ENCODE data around the gene DGAT2.
"Not testable (repeated sequence)": the region's sequence is repeated elsewhere in the genome, so short reads cannot be mapped to it uniquely, and the experiment has no call there.

The DGAT2 gene

GRCh38 chr11:75735181-75735845 lies 33.3 kb upstream of the DGAT2 start:
- no peak overlapping the region for H3K27ac ChIP-seq (ENCODE audit: low read depth, low read length)
- no peak overlapping the region for H3K4me3 ChIP-seq (ENCODE audit: low read length)

GRCh38 chr11:75737314-75737713 lies 31.3 kb upstream of the DGAT2 start:
- Histone ChIP-seq H3K27ac (ENCODE audit: low read depth, low read length) (no peak overlapping the region), H3K36me3 (ENCODE audit: control insufficient read depth, insufficient read depth, low read length) (no peaks in the 10 kb centered on the region), H3K4me1 (ENCODE audit: control insufficient read depth, insufficient read depth, low read length) (no peaks in the 10 kb centered on the region), H3K9ac (ENCODE audit: low read length) (no peak overlapping the region), H3K27me3 (ENCODE audit: control insufficient read depth, insufficient read depth, low read length) (no peaks in the 10 kb centered on the region), H3K4me3 (ENCODE audit: low read length) (no peak overlapping the region)

More at GRCh38 chr11:75735181-75735845, 33.3 kb upstream of the DGAT2 start:
- Histone ChIP-seq H3K9ac (ENCODE audit: low read length) (no peak overlapping the region), H3K36me3 (ENCODE audit: control insufficient read depth, insufficient read depth, low read length) (no peaks in the 10 kb centered on the region), H3K4me1 (ENCODE audit: control insufficient read depth, insufficient read depth, low read length) (no peaks in the 10 kb centered on the region), H3K27me3 (ENCODE audit: control insufficient read depth, insufficient read depth, low read length) (no peaks in the 10 kb centered on the region)

- H3K4me3 ChIP-seq (ENCODE audit: low read length) = no peak overlapping the region
- H3K9ac ChIP-seq (ENCODE audit: low read length) = no peak overlapping the region
- H3K27me3 ChIP-seq (ENCODE audit: control insufficient read depth, insufficient read depth, low read length) = peaks cover under 1% of the 10 kb centered on the region
- H3K4me1 ChIP-seq (ENCODE audit: control insufficient read depth, insufficient read depth, low read length) = no peaks in the 10 kb centered on the region
- no peaks in the 10 kb centered on the region for H3K36me3 ChIP-seq (ENCODE audit: control insufficient read depth, insufficient read depth, low read length)
- H3K27ac ChIP-seq (ENCODE audit: low read depth, low read length) = no peak overlapping the region
These were observed 27.9 kb upstream of the DGAT2 start for GRCh38 chr11:75740681-75741080.

GRCh38 chr11:75743159-75743558 lies 25.4 kb upstream of the DGAT2 start:
- H3K4me1 ChIP-seq (ENCODE audit: control insufficient read depth, insufficient read depth, low read length); H3K27me3 ChIP-seq (ENCODE audit: control insufficient read depth, insufficient read depth, low read length); H3K9ac ChIP-seq (ENCODE audit: low read length); H3K36me3 ChIP-seq (ENCODE audit: control insufficient read depth, insufficient read depth, low read length); H3K27ac ChIP-seq (ENCODE audit: low read depth, low read length); H3K4me3 ChIP-seq (ENCODE audit: low read length): not testable (repeated sequence)

GRCh38 chr11:75743711-75744563 lies 24.6 kb upstream of the DGAT2 start:
- no peak overlapping the region for H3K9ac ChIP-seq (ENCODE audit: low read length)
- no peak overlapping the region for H3K27ac ChIP-seq (ENCODE audit: low read depth, low read length)

GRCh38 chr11:75745807-75746206 lies 22.8 kb upstream of the DGAT2 start:
- H3K9ac ChIP-seq (ENCODE audit: low read length) = no peak overlapping the region

More at GRCh38 chr11:75743711-75744563, 24.6 kb upstream of the DGAT2 start:
- H3K4me3 ChIP-seq (ENCODE audit: low read length) = no peak overlapping the region
- peaks cover 3% of the 10 kb centered on the region for H3K27me3 ChIP-seq (ENCODE audit: control insufficient read depth, insufficient read depth, low read length)
- no peaks in the 10 kb centered on the region for H3K4me1 ChIP-seq (ENCODE audit: control insufficient read depth, insufficient read depth, low read length)
- no peaks in the 10 kb centered on the region for H3K36me3 ChIP-seq (ENCODE audit: control insufficient read depth, insufficient read depth, low read length)

GRCh38 chr11:75748729-75749273 lies 19.8 kb upstream of the DGAT2 start:
- not testable (repeated sequence) for H3K27ac ChIP-seq (ENCODE audit: low read depth, low read length); H3K4me1 ChIP-seq (ENCODE audit: control insufficient read depth, insufficient read depth, low read length); H3K27me3 ChIP-seq (ENCODE audit: control insufficient read depth, insufficient read depth, low read length); H3K36me3 ChIP-seq (ENCODE audit: control insufficient read depth, insufficient read depth, low read length); H3K4me3 ChIP-seq (ENCODE audit: low read length); H3K9ac ChIP-seq (ENCODE audit: low read length)

More at GRCh38 chr11:75745807-75746206, 22.8 kb upstream of the DGAT2 start:
- Histone ChIP-seq H3K36me3 (ENCODE audit: control insufficient read depth, insufficient read depth, low read length) (no peaks in the 10 kb centered on the region), H3K27me3 (ENCODE audit: control insufficient read depth, insufficient read depth, low read length) (peaks cover 3% of the 10 kb centered on the region), H3K4me3 (ENCODE audit: low read length) (no peak overlapping the region), H3K4me1 (ENCODE audit: control insufficient read depth, insufficient read depth, low read length) (no peaks in the 10 kb centered on the region), H3K27ac (ENCODE audit: low read depth, low read length) (no peak overlapping the region)

GRCh38 chr11:75754933-75755332 lies 13.6 kb upstream of the DGAT2 start:
- not testable (repeated sequence) for H3K27ac ChIP-seq (ENCODE audit: low read depth, low read length); H3K4me3 ChIP-seq (ENCODE audit: low read length); H3K9ac ChIP-seq (ENCODE audit: low read length); H3K4me1 ChIP-seq (ENCODE audit: control insufficient read depth, insufficient read depth, low read length); H3K27me3 ChIP-seq (ENCODE audit: control insufficient read depth, insufficient read depth, low read length); H3K36me3 ChIP-seq (ENCODE audit: control insufficient read depth, insufficient read depth, low read length)

GRCh38 chr11:75757651-75758050 lies 10.9 kb upstream of the DGAT2 start:
- Histone ChIP-seq H3K9ac (ENCODE audit: low read length) (no peak overlapping the region), H3K36me3 (ENCODE audit: control insufficient read depth, insufficient read depth, low read length) (no peaks in the 10 kb centered on the region), H3K4me1 (ENCODE audit: control insufficient read depth, insufficient read depth, low read length) (no peaks in the 10 kb centered on the region), H3K27ac (ENCODE audit: low read depth, low read length) (no peak overlapping the region), H3K27me3 (ENCODE audit: control insufficient read depth, insufficient read depth, low read length) (no peaks in the 10 kb centered on the region), H3K4me3 (ENCODE audit: low read length) (no peak overlapping the region)

- H3K27me3 ChIP-seq (ENCODE audit: control insufficient read depth, insufficient read depth, low read length) = no peaks in the 10 kb centered on the region
- no peak overlapping the region for H3K27ac ChIP-seq (ENCODE audit: low read depth, low read length)
- no peak overlapping the region for H3K9ac ChIP-seq (ENCODE audit: low read length)
- no peaks in the 10 kb centered on the region for H3K36me3 ChIP-seq (ENCODE audit: control insufficient read depth, insufficient read depth, low read length)
- H3K4me1 ChIP-seq (ENCODE audit: control insufficient read depth, insufficient read depth, low read length) = no peaks in the 10 kb centered on the region
- no peak overlapping the region for H3K4me3 ChIP-seq (ENCODE audit: low read length)
These were observed 8.7 kb upstream of the DGAT2 start for GRCh38 chr11:75759832-75760231.

- no peaks in the 10 kb centered on the region for H3K36me3 ChIP-seq (ENCODE audit: control insufficient read depth, insufficient read depth, low read length)
- no peak overlapping the region for H3K9ac ChIP-seq (ENCODE audit: low read length)
- H3K4me1 ChIP-seq (ENCODE audit: control insufficient read depth, insufficient read depth, low read length) = no peaks in the 10 kb centered on the region
- H3K27me3 ChIP-seq (ENCODE audit: control insufficient read depth, insufficient read depth, low read length) = no peaks in the 10 kb centered on the region
- H3K4me3 ChIP-seq (ENCODE audit: low read length) = no peak overlapping the region
- no peak overlapping the region for H3K27ac ChIP-seq (ENCODE audit: low read depth, low read length)
These were observed 8.3 kb upstream of the DGAT2 start for GRCh38 chr11:75760243-75760642.

GRCh38 chr11:75760710-75761493 lies 7.7 kb upstream of the DGAT2 start:
- H3K4me1 ChIP-seq (ENCODE audit: control insufficient read depth, insufficient read depth, low read length) = no peaks in the 10 kb centered on the region
- no peaks in the 10 kb centered on the region for H3K27me3 ChIP-seq (ENCODE audit: control insufficient read depth, insufficient read depth, low read length)
- H3K4me3 ChIP-seq (ENCODE audit: low read length) = no peak overlapping the region
- no peak overlapping the region for H3K27ac ChIP-seq (ENCODE audit: low read depth, low read length)
- no peaks in the 10 kb centered on the region for H3K36me3 ChIP-seq (ENCODE audit: control insufficient read depth, insufficient read depth, low read length)
- no peak overlapping the region for H3K9ac ChIP-seq (ENCODE audit: low read length)

Data from rectal smooth muscle tissue (tissue), 1 donor.